Thymus (tissue), 11 donors: ENCODE results near the gene TLR9. TPM values are rescaled to one million over a fixed set of nuclear protein-coding genes. Genes with fewer than 3 reads are reported as not detected.
A peak's percentile ranks its signal among the peaks of the same experiment; 100 is the strongest.

ENCODE experiments used
- DNase-seq, 9 donors: peaks; one replicate each; pipeline ENCODE4 v3.0.0-alpha.2; 2013; ENCODE audit warnings: low spot score in 9 of 9, low read depth in 6 of 9, missing footprints in 1 of 9
- H3K27ac ChIP-seq, 2 donors: one replicate each; pipeline ENCODE4 v1.5.1; 2013; ENCODE audit warnings: control low read depth in 1 of 2, low read depth in 1 of 2, low read length in 1 of 2, mild to moderate bottlenecking in 1 of 2, moderate library complexity in 1 of 2
- H3K27me3 ChIP-seq, 2 donors: one replicate each; pipeline ENCODE4 v1.5.1; 2013; ENCODE audit warnings: low read length in 1 of 2; ENCODE audit not compliant: control insufficient read depth in 2 of 2, insufficient read depth in 1 of 2
- H3K36me3 ChIP-seq, 2 donors: one replicate each; pipeline ENCODE4 v1.5.1; 2013; ENCODE audit warnings: low read length in 1 of 2, mild to moderate bottlenecking in 1 of 2, moderate library complexity in 1 of 2; ENCODE audit not compliant: control insufficient read depth in 2 of 2, insufficient read depth in 2 of 2
- H3K4me1 ChIP-seq, 2 donors: one replicate each; pipeline ENCODE4 v1.5.1; 2013; ENCODE audit warnings: low read length in 2 of 2; ENCODE audit not compliant: control insufficient read depth in 2 of 2, insufficient read depth in 2 of 2
- H3K4me3 ChIP-seq, 2 donors: one replicate each; pipeline ENCODE4 v1.5.1; 2013; ENCODE audit warnings: low read length in 2 of 2, control low read depth in 1 of 2, mild to moderate bottlenecking in 1 of 2
- H3K9me3 ChIP-seq, 2 donors: one replicate each; pipeline ENCODE4 v1.5.1; 2013; ENCODE audit warnings: low read length in 1 of 2, mild to moderate bottlenecking in 1 of 2; ENCODE audit not compliant: control insufficient read depth in 2 of 2, insufficient read depth in 1 of 2
- WGBS: extraction: QIAGEN DNeasy Blood & Tissue Kit; methylation state at CpG from one replicate; pipeline ENCODE4 v1.1.7; 2013; 5-methylcytosine and 5-hydroxymethylcytosine counted together
- polyA plus RNA-seq: library from polyadenylated mRNA; stranded (reverse); fragments of 200-250 nt; gene quantifications from one replicate; pipeline ENCODE4 v1.2.3, GENCODE V29; 2013
- total RNA-seq: library from RNA; stranded (reverse); fragments of 120-200 nt; gene quantifications from one replicate; pipeline ENCODE4 v1.2.4, GENCODE V29; 2013
- donor health status: healthy.

TLR9 gene
- total and polyA plus RNA-seq, 2 donors: 0.59 to 0.66 TPM

DNA sequence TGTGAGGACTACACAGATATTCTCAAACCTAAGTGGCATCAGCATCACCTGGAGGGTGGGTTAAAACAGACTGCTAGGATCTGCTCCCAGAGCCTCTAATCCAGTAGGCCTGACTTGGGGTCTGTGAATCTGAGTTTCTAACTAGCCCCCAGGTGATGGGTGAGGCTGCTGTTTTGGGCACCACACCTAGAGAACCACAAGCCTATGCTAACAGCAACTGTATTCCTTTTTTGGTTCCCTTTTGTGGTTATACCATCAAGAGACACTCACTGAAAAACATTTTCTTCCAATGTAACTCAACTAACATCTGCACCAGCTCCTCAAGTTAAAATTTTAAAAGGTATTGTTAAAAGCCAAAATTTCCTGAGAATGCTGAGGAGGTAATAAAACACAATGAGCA is 37.0 kb upstream of the TLR9 start:
- no peak for DNase-seq
- Histone ChIP-seq H3K4me1 (peaks cover 0 to 7% of the 10 kb centered on the region in 2 donors), H3K36me3 (peaks cover 60 to 95% of the 10 kb centered on the region in 2 donors), H3K9me3 (no peaks in the 10 kb centered on the region), H3K27me3 (no peaks in the 10 kb centered on the region), H3K4me3 (no peak overlapping the region), H3K27ac (peak overlapping the region in 1 of 2 donors; percentile 31)

DNA sequence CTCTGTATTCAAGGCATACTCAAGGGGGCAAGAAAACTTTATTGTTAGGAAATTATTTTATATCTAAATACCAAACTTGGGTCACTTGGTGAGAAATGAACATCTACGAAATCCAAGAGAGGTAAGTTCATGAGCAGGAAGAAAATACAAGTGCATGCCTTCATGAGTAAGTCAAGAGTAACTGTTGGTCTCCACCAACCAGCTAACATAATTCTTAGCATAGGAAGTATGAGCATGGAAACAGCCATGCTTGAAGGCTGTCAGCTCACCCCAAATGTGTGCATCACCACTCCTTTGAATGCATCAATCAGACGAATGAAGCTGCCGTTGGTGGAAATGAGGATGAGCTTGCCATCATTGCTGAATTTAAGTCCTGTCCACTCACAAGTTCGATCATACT is 34.0 kb upstream of the TLR9 start:
- peaks cover 6 to 33% of the 10 kb centered on the region in 2 donors for H3K4me1 ChIP-seq
- DNase-seq: no peak
- H3K4me3 ChIP-seq: no peak overlapping the region
- H3K27ac ChIP-seq: no peak overlapping the region
- H3K27me3 ChIP-seq: no peaks in the 10 kb centered on the region
- no peaks in the 10 kb centered on the region for H3K9me3 ChIP-seq
- 97% methylated on average over 4 of the region's 4 CpGs for WGBS
- H3K36me3 ChIP-seq: peaks cover 66 to 97% of the 10 kb centered on the region in 2 donors

DNA sequence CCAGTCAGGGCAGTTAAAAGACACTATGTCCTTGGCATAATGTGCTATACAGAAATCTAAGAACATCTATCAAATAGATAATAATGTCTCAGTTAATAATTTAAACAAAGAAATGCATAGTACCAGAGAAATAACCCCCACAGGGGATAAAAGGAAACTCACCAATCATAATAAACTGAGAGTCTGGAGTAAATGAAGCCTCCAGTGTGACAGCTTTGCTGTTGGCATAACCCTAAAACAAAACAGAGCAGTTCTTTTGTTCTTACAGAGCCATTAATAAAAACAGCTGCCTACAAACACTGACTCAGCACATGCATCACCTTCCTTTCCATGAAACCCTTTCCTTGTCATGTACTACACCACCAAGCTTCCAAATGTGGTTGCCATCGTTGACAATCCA is 33.6 kb upstream of the TLR9 start:
- 76% methylated on average over 1 of the region's 1 CpG for WGBS
- peaks cover 9 to 36% of the 10 kb centered on the region in 2 donors for H3K4me1 ChIP-seq
- no peak overlapping the region for H3K4me3 ChIP-seq
- H3K9me3 ChIP-seq: no peaks in the 10 kb centered on the region
- DNase-seq: no peak
- H3K27ac ChIP-seq: no peak overlapping the region
- no peaks in the 10 kb centered on the region for H3K27me3 ChIP-seq
- H3K36me3 ChIP-seq: peaks cover 67 to 97% of the 10 kb centered on the region in 2 donors

DNA sequence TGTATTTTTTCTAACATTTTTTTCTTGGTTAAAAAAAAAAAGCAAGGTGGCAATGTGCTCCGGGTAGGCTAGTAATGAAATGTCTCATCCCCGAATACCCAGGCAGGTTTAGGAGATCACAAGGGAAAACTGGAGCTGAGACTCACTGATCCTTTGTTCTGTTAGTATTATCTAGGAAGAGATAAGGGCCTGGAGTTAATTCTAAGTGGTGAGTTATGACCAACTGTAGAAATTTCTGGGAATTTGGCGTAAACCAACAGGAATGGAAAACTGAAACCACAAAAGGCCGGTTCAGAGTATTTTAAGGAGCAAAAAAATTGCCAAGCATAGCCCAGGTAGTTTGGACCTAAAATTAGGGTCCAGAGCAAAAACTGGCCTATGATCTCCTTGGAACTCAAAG is 32.5 kb upstream of the TLR9 start:
- no peak for DNase-seq
- 96% methylated on average over 4 of the region's 4 CpGs for WGBS
- Histone ChIP-seq H3K4me1 (peaks cover 17 to 42% of the 10 kb centered on the region in 2 donors), H3K9me3 (no peaks in the 10 kb centered on the region), H3K36me3 (peaks cover 64 to 92% of the 10 kb centered on the region in 2 donors), H3K27me3 (no peaks in the 10 kb centered on the region), H3K27ac (no peak overlapping the region), H3K4me3 (no peak overlapping the region)

DNA sequence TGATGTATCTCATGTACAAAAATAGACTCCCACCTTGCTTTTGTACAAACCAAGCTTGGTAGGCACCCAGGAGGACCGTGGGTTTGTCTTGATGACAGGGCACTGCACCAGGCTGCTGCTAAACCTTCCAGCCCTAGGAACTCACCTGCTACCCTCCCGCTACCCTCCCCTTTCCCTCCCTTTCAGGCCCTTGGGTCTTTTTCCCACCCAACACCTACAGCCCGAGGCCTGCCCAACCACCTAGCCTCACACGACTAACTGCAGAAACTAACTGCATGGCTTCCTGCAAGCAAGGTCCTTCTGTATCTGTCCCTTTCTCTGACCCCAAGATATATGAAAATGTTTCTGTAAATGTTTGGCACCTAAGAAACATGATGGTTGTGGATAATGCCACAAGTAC is 31.2 kb upstream of the TLR9 start:
- Histone ChIP-seq H3K36me3 (peaks cover 54 to 91% of the 10 kb centered on the region in 2 donors), H3K27me3 (no peaks in the 10 kb centered on the region), H3K27ac (peak overlapping the region in 1 of 2 donors; percentile 54), H3K4me3 (no peak overlapping the region), H3K9me3 (no peaks in the 10 kb centered on the region), H3K4me1 (peaks cover 23 to 53% of the 10 kb centered on the region in 2 donors)
- WGBS: 89% methylated on average over 4 of the region's 4 CpGs
- DNase-seq: no peak

DNA sequence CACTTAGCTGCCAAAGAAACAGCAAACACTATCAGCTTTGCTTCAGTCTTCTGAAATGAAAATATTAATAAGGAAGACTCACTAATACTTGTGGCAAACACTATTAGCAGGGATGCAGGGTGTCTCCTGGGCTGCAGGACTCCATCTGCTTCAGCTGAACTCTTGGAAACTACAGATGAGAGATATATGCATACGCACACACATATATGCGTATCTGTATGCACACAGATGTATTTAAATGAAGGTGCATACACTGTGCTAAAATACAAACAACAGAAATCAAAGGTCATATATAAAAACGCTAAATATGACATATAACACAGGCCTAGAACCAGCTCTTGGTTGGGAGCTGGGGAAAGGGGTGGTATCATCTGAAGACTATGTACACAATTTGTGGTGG is 30.7 kb upstream of the TLR9 start:
- 97% methylated on average over 3 of the region's 3 CpGs for WGBS
- H3K36me3 ChIP-seq: peaks cover 54 to 92% of the 10 kb centered on the region in 2 donors
- H3K27ac ChIP-seq: peak overlapping the region; percentile 3 to 75
- H3K4me1 ChIP-seq: peaks cover 23 to 54% of the 10 kb centered on the region in 2 donors
- no peaks in the 10 kb centered on the region for H3K27me3 ChIP-seq
- no peaks in the 10 kb centered on the region for H3K9me3 ChIP-seq
- no peak overlapping the region for H3K4me3 ChIP-seq
- DNase-seq: no peak

DNA sequence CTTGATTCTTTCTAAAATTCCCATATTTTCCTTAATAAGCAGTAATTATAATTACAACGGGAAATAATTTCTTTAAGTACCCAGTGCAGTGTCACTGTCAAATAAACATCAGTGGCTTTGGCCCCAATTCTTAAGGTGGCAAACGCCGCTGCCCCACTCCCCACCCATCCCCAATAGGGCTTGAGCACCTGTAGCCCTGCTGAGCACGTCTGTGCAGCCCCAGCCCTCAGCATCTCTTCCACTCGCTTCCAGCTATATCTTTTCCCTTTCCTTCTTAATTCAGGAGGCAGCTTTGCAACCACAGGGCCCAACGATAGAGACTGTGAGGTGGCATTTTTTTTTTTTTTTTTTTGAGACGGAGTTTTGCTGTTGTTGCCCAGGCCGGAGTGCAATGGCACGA is 29.2 kb upstream of the TLR9 start:
- 94% methylated on average over 9 of the region's 9 CpGs for WGBS
- peaks cover 60 to 89% of the 10 kb centered on the region in 2 donors for H3K36me3 ChIP-seq
- H3K9me3 ChIP-seq: no peaks in the 10 kb centered on the region
- peaks cover 23 to 67% of the 10 kb centered on the region in 2 donors for H3K4me1 ChIP-seq
- no peaks in the 10 kb centered on the region for H3K27me3 ChIP-seq
- no peak for DNase-seq
- H3K4me3 ChIP-seq: no peak overlapping the region
- peak overlapping the region; percentile 87 to 98 for H3K27ac ChIP-seq

DNA sequence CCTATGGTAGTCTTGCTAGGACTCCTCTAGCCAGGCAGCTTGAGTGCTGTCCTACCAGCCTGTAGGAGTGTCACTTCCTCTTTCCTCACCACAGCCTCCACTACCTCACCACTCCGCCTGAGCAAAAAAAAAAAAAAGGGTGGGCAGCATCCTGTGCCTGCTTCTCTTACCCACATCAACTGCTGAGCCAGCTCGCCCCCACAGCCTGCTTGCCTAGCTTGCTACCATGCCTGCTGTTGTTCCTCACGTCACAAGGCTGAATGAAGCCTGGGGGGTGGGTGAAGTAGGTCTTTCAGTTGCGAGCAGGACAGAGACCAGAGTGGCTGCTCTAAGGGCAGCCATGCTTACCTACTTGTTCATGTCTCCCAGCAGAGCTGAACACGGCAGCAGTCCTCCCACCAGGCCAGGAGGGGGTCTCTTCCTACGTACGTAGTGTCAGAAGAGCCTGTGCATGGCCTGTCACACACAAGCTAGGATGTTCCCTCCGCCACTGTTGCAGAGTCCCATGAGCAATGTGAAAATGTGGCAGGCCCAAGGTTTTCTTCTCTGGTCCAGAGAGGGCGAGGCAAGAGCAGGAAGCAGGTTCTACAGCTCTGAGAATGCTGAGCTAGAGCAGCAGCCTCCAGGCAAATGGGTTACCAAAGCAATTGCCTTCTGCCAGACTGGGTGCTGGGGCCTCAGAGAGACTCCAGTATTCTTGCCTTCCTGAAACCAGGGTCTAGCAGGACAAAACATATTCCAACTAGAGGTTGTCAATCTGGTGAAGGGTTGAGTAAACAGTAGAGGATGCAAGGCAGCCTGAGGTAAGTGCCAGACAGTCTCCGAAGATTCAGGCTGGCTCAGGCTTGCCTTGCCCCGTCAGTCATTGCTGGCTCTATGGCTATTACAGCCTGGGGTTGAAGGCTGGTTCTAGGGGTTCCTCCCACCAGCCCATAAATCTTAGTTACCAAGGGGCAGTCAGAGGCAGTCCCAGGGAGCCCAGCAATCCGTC is 28.2 kb upstream of the TLR9 start:
- H3K36me3 ChIP-seq: peaks cover 60 to 88% of the 10 kb centered on the region in 2 donors
- no peaks in the 10 kb centered on the region for H3K9me3 ChIP-seq
- peak; percentile 59 to 95 (median 84) for DNase-seq
- H3K4me1 ChIP-seq: peaks cover 23 to 71% of the 10 kb centered on the region in 2 donors
- WGBS: 33% methylated on average over 12 of the region's 12 CpGs
- H3K27ac ChIP-seq: peak overlapping the region; percentile 97 to 98
- no peaks in the 10 kb centered on the region for H3K27me3 ChIP-seq
- peak overlapping the region; percentile 12 to 13 for H3K4me3 ChIP-seq

DNA sequence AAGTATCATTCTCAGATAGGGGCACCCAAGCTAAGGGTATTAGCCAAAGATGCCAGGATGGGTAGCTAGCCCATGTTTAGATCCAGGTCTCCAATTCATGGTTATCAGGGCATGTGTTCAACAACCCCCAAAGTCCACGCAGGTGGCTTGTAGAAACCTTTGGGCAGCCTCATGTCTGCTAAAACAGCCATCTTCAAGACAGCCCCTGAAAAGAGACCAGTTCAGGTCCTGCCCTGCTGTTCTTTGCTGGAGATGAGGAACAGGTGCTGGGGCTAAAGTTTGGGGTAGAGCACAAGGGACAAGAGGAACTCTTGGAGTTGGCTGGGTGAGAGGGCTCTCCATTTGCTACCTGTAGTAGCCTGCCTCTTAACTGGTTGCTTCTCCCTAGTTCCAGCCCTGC is 24.7 kb upstream of the TLR9 start:
- DNase-seq: no peak
- Histone ChIP-seq H3K4me1 (peaks cover 22 to 73% of the 10 kb centered on the region in 2 donors), H3K9me3 (no peaks in the 10 kb centered on the region), H3K36me3 (peaks cover 41 to 68% of the 10 kb centered on the region in 2 donors), H3K27me3 (peaks cover 0 to 7% of the 10 kb centered on the region in 2 donors), H3K27ac (peak overlapping the region in 1 of 2 donors; percentile 54), H3K4me3 (no peak overlapping the region)
- 98% methylated on average over 1 of the region's 1 CpG for WGBS
